ENCODE data around the gene DAAM2. TPM values are rescaled to one million over a fixed set of nuclear protein-coding genes. Genes with fewer than 3 reads are reported as not detected.

DAAM2 gene
- total and polyA plus RNA-seq, 4 donors: 1.9 to 17.0 (median 4.4) TPM

- Histone ChIP-seq H3K27me3 (ENCODE audit: control insufficient read depth in 4 of 4, insufficient read depth in 4 of 4, low read length in 3 of 4) (no peaks in the 10 kb centered on the region), H3K4me1 (ENCODE audit: control insufficient read depth in 4 of 4, insufficient read depth in 4 of 4, low read length in 3 of 4) (peaks cover 4 to 10% (median 5%) of the 10 kb centered on the region in 4 donors), H3K27ac (ENCODE audit: low read depth in 1 of 2, low read length in 2 of 2) (no peak overlapping the region), H3K9me3 (ENCODE audit: control insufficient read depth in 4 of 4, low read length in 3 of 4) (no peaks in the 10 kb centered on the region), H3K36me3 (ENCODE audit: control insufficient read depth in 4 of 4, insufficient read depth in 3 of 4, low read depth in 1 of 4, low read length in 3 of 4) (no peaks in the 10 kb centered on the region), H3K4me3 (ENCODE audit: low read depth in 1 of 3, low read length in 3 of 3) (no peak overlapping the region), H3K9ac (ENCODE audit: low read depth in 1 of 2, low read length in 2 of 2) (no peak overlapping the region)
- TF ChIP-seq REST (IDR thresholded peaks at IDR 0.05) (no peak), ATF3 (IDR thresholded peaks at IDR 0.05) (no peak), SP1 (IDR thresholded peaks at IDR 0.05) (no peak), YY1 (IDR thresholded peaks at IDR 0.05) (no peak), RXRA (IDR thresholded peaks at IDR 0.05) (no peak), EGR1 (IDR thresholded peaks at IDR 0.05; ENCODE audit: low read depth in 2 of 2) (no peak), NR2F2 (IDR thresholded peaks at IDR 0.05) (no peak), JUND (IDR thresholded peaks at IDR 0.05) (no peak), GABPA (IDR thresholded peaks at IDR 0.05 in 1 of 2, conservative IDR thresholded peaks at IDR 0.05 in 1 of 2) (no peak), HNF4A (conservative IDR thresholded peaks at IDR 0.05) (no peak), MAX (IDR thresholded peaks at IDR 0.05) (no peak)
- 65% methylated on average over 2 of the region's 2 CpGs for WGBS
- DNase-seq (ENCODE audit: low spot score): no peak
Measured at GRCh38 chr6:39953076-39953618, 161.0 kb downstream of the DAAM2 start.

Other genes starting within 250 kb of the DAAM2 start
- gene KIF6, start 67.0 kb upstream of the DAAM2 start, total RNA-seq: 1 to 10 TPM in 1 of 2 donors, under 1 TPM in 1; 0.17 to 7.5 TPM
- gene KIF6, start 67.0 kb upstream of the DAAM2 start, polyA plus RNA-seq: under 1 TPM; 0.28 to 0.31 TPM
- gene MOCS1, start 142.1 kb downstream of the DAAM2 start, total RNA-seq: 10 to 100 TPM in 1 of 2 donors, 1 to 10 TPM in 1; 6.7 to 36.2 TPM
- 10 to 100 TPM; 29.2 to 29.3 TPM for gene MOCS1, start 142.1 kb downstream of the DAAM2 start, polyA plus RNA-seq

All from liver (tissue), 9 donors.